HG03039 (cell line): ENCODE results near the gene PTPRM.

Experiments used
- ATAC-seq: cut with Tn5 transposase; IDR thresholded peaks from one replicate; pipeline ENCODE4 v1.9.1; 2021; ENCODE audit warnings: mild to moderate bottlenecking, moderate library complexity; ENCODE audit not compliant: unreplicated experiment

PTPRM gene

DNA sequence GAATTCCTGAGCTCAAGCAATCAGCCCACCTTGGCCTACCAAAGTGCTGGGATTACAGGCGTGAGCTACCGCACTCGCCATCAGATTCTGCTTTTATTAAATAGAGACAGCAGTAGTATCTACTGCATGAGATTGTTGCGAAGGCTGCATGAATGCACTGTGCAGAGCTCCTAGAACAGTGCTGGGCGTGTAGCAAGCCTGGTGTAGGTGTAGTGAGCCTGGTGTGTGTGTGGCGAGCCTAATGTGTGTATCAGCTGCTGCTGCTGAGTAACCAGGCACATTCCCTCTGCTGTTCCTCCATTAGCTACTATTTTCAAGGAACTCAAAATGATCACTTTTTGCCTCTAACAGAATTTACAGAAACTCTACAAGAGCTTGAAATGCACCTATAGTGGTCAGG lies 57.6 kb downstream of the PTPRM start:
- ATAC-seq: no peak

DNA sequence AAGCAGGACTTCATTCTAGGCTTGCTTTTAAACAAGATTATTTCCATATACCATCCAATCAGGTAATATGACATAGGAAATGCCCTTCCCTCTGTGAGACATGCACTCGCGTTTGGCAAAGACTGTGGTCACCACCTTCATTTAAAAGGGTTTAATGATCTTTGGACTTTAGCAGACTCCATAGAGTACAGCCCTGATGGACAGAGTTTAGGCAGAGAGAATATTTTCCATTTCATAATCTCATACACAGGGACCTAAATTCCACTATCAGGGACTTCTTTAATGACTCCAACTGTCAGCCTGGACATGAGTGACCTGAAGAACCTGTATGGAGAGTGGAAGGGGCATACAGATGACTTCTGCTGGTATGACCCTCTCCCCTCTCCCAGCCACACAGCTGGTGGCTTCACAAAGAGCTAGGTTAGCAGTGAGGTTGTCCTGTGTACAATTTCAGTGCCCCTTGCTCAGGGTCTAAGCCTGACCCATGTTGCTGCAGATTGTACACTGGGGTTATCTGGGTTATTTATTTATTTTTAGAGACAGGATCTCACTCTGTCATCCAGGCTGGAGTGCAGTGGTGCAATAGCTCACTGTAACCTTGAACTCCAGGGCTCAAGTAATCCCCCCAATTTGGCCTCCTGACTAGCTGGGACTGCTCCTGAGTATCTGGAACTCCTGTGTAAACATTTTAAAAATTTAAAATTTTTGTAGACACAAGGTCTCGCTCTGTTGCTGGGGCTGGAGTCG lies 59.2 kb downstream of the PTPRM start:
- no peak for ATAC-seq

DNA sequence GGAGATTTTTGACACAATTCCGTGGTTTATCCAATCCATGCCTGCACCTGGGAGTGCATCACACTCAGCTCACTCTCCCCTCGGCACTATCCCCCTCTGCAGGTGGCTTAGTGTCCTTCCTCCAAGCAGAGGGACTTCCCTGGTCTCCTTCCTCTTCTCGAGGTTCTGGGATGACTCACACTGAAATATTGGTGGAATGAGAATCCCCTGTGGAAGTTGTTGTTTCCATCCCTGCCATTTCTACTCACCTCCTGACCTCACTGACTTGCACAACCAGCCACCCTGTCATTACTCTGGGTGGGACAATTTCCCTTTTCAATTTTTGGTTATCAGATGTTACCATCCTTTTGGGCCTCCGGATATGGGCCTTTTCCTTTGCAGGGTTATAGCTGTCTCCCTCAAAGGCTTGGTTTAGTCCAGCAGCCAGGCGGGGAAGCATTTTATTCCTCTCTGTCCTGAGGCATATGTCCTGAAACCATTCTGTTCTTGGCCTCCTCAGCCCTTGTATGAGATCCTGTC lies 59.9 kb downstream of the PTPRM start:
- no peak for ATAC-seq

DNA sequence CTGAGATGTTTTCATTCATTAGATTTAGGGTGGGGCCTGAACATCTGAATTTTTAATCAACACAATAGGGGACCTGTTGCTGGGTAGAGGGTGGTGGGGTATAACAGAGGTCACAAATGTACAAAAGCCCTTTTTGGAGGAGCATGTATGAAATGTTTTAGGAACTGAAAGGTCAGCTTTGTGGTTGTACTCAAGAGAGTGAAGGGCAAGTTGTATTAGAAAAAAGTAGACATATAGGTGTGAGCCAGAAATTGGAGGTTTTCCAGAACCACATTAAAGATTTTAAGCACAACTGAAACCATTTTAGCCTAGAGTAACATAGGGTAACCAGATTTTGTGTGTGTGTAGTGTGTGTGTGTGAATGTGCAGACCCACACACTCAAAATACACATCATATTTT lies 62.3 kb downstream of the PTPRM start:
- no peak for ATAC-seq

DNA sequence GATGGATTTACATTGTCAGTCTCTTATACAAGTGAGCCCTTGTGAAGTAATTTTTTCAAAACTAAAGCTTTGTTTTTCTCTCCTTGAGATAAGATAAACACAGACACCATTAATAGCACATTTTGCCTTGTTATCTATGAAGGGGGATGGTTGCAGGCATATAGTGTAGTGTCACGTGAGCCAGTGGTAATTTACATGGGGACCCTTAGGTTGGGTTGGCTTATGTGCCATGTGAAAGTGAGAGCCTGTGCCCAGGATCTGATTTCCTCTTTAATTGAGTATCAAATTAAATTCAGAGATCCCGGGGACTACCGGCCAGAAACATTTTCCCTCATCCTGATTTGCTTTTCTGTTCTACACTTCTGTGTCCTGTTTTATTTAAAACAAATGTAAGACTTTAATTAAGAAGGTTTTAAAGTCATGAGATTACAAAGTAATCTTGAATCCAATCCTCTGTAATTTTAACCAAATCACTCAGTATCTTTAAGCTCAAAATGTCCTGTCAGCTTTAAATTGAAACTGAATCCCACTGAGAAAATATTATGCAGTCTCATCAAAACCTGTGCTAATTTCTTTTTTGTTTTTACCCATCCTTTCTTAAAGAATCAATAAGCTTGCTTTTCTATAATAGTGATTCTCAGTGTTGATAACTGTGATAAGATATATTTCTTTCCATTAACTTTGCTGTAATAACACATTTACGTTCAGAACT lies 63.8 kb downstream of the PTPRM start:
- no peak for ATAC-seq

DNA sequence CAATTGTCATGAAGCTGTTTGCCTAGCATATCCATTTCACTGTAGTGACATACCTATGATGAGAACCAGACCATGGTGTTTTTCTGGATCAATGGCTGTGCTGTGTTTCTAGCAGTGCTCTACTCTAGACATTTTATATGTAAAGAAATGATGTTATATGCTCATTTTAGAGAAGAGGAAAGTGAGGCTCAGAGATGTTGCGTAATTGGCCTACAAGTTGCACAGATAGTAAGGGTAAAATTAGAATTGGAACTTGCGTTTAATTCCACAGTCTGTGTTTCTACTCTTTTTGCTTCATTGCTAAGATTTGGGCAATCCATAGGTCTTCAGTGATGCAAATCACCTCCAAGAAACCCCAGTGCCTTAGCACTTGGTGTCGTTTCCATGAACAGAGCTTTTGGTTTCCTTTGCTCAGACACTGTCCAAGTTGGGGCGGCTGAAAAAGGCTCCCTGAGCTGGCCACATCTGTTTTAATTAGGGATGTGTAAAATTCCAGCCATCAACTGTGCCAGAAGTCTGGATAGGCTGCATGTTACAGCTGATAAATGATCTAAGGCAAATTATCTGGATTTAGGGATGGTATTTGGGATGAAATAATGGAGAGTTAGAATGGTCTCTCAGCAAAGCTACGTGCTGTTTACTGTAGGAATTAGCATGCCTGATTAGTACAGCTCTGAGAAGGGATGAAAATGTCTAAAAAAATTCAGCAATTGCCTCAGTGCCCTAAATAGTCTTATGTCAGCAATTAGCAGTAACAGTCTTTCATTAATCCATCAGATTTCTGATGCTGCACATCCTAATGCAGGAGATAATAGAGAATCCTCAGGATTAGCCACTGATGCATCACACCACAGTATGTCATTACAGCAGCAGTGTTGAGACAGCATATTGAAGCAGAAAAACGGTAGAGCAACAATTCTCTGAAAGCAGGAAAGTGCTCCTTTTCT lies 65.3 kb downstream of the PTPRM start:
- ATAC-seq: no peak

DNA sequence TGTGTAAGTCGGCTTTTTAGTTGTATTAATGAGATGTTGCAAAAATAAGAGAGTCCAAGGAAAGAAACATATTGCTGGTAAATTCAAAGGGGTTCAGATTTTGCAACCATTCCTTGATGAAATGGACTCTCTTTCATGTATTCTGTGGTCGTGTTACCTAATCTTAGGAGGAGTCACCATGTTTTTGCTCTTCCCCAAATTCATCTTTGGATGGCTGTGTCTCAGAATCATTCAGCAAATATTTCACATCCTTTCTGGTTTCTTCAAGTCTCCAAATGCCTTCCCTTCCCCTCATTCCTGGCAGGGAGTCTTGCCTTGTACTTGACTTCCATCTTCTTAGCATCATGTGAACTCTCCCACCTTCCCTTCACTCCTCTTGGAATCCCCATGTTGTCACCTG lies 66.1 kb downstream of the PTPRM start:
- ATAC-seq: no peak

DNA sequence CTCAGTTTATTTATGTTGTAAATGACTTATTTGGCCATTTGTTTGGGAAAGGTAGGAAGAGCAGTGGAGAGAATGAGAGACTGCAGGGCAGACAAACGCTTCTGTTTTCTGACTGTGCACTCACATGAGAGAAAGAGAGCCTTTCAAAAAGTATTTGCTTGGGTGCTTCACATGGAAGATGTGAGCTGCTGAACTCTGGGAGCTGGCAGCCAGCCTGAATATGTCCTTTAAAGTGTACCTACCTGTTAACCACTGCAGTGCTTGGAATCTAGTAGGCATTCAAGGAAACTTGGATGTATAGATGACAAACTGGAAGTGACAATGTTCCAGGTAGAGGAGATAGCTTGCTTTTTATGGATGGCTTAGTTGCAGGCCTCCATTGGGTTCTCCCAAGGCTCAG lies 68.8 kb downstream of the PTPRM start:
- no peak for ATAC-seq

DNA sequence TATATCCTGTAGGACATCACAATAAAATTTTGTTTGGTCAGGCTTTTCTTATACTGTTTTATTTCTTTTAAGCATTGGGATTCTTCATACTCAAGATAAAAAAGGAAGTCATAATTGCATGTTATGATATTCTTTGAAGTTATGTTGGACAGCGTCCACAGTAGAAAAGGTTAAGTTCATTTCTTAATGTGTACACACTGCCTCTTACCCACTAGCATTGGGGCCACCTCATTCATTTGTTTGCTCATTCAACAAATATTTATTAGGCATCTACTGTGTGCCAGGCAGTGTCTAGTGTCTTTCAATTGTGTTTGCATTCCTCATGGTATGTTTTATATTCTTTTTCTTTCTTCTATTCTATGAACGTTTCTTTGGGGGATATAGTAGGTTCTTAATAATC lies 70.2 kb downstream of the PTPRM start:
- ATAC-seq: no peak

DNA sequence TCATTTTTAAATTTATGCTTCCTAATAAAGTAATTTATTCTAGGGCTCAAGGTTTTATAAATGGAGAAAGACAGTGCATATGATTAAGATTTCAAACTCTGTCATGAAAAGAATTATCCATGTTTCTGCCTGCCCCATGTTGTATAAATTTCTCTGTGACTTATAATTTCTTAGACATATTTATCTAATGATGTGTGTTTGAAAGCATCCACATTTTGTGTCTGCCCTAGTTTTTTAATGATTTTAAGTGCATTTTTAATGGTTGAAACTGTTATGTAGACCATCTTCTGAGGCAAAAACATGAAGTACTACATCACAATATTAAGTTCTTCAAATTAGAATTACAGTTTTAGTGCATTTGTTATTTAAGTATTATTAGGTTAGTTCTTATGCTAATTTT lies 71.2 kb downstream of the PTPRM start:
- no peak for ATAC-seq

DNA sequence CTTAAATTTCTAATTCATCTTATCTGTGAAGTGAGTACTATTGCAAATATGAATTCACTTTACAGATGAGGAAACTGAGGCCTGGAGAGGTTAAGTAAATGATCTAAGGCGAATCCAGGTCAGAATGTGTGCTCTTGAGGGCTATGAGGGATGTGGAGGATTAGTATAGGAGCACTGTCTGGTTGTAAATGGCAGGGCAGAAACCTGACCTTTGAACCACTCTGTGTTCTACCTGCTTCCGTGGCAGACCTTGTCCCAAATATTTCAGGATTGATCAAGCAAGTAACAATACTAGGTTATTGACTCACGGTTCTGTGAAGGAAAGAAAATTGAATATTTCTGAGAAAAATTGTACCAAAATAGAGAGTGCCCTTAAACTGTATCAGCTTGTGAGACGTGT lies 74.7 kb downstream of the PTPRM start:
- ATAC-seq: no peak

DNA sequence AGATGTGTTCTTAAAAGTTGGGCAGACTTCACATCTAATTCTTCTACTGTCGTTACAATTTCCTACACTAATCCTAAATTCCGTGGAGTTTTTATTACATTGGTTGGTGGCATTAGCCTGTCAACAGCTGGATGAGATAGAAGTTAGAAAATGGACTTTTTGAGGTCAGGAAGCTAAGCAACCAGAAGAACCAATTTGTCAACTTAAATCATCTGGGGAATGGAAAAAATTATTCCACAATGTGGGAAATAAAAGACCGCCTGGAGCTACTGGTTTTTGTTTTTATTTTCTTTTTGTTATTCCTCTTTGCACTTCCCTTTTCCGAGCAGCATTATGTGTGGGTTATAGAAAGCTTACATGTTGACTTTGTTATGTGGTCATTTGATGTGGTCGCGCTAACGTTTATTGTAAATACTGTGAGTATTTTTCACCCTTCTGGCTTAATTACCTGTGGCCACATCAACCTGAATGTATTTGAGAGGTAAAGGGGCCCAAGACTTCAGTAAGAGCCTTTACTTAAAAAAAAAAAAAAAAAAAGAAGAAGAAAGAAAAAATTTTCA lies 75.3 kb downstream of the PTPRM start:
- ATAC-seq: no peak

DNA sequence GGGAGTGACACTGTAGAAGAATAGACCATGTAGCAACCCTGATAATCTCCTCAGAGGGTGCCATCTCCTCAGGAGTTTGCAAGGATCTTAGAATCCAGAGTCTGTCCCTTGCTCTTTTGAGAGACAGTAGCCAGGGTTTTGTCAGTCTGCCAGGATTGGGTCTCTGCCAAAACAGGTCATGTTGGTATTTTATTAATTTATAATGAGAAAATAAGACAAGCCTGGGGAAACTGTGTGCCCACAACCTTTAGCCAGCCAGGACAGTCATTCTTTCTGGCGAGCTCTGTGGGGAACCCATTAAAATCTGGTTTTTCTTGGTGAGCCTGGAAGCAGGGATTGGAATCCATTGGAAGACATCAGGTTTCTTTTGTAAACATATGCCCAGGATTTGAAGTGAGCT lies 78.6 kb downstream of the PTPRM start:
- no peak for ATAC-seq

DNA sequence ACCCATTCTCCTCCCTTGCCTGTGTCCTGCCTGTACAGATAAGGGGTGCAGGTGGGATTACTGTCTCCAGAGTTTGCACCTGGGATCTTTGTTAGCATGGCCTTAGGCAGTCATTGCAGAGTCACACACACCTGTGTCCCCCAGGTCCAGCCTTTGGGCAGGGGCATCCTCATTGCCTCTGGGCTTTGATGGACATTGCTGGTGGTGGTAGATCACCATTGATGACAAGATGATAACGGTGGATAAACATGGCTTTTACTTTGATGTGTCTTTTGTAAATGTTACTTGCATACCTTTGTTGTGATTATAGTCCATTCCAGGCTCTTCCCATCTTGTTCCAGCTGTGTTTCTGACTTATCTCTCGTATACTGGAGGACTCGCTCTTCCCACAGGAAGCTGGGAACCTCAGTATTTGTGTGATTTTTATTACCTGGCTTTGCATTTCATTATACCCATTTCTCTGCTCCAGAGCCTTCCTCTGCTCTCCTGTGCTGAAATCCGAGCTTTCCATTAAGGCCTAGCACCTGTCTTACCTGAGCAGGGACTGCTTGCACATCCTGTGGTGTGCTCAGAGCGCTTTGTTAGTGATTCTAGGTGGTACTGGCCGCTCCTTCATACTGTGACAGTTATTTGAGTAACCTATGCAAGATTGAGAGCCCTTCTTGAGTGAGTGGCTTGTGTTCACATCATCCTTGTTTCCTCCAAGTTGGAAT lies 79.2 kb downstream of the PTPRM start:
- no peak for ATAC-seq

DNA sequence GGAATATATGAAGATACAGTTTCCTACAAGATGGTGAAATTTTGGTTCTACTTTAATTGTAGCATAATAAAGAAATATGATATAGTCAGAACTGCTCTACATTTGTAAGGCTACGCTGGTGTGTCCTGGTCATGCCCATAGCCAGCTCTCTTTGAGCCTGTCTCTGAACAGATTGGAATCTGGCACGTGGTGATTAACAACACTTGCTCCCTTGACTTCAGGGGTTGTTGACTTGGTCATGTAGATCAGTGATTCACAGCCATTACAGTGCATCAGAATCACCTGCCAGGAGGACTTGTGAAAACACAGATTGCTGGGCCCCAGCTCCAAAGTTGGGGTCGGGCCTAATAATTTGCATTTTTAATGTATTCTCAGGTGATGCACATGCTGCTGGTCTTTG lies 80.4 kb downstream of the PTPRM start:
- no peak for ATAC-seq

DNA sequence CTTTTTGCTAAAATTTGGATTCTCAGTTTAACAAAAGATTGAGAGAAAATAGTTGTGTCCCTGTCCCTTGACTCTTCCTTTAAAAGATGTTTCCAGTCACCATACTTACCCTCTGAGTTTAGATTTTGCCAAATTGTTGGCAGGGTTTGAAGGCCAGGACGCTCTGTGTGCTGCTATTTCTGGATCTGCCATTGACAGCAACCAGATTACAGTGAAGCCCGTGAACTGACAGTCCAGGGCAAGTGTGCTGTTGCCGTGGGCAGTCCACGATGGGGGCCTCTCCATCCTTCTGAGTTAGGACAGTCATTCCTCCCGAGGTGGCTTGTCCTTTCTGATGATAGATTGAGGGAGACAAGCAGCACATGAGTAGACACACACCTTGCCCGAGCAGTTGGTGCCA lies 89.9 kb downstream of the PTPRM start:
- ATAC-seq: no peak

DNA sequence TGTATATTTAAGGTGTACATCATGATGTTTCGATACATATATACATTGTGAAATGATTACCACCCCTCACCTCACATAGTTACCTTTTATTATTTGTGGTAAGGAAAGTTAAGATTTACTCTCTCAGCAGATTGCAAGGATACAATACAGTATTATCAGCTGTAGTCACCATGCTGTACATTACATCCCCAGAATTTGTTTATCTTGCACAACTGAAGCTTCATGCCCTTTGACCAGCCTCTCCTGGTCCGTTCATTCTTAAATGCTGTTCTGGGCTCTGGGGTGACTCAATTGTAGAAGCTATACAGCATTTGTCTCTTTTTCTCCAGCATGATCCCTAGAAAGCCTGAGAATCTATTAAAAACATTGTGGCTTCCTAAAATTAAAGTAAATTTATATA lies 90.8 kb downstream of the PTPRM start:
- no peak for ATAC-seq

DNA sequence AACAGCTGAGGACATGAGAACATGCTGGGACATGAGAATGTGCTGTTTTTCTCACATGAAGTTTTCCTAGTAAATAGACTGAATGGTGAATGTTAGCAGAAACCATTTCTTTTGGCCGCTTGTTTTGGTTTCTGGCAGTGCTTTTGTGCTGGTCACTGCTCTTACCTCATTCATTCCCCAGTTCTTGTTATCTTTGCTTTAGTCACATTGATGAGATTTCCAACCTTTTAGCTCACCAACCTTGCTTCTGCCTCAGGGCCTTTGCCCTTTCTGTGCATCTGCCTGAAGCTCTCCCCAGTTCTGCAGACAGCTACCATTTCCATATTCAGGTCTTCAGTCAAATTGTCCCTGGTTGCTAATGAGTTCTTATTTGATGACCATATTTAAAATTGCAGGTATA lies 91.6 kb downstream of the PTPRM start:
- ATAC-seq: no peak

DNA sequence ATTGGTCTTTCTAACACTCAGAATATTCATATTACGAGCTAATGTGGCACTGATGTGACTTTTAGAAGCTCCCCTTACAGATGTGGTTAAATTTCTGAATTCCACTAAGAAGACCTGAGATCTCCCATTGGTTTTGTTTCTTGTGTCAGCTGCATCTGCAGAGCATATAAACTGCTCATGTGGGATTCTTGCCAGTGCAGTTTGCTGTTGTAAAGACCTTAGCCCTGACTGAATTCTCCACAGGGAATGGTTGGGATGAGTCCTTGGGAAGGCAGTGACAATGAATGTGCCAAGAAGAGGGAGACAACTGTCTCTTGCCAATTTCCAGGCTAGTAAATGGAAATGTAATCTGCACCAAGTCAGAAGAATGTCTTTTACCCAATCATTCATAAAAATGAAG lies 94.1 kb downstream of the PTPRM start:
- no peak for ATAC-seq

DNA sequence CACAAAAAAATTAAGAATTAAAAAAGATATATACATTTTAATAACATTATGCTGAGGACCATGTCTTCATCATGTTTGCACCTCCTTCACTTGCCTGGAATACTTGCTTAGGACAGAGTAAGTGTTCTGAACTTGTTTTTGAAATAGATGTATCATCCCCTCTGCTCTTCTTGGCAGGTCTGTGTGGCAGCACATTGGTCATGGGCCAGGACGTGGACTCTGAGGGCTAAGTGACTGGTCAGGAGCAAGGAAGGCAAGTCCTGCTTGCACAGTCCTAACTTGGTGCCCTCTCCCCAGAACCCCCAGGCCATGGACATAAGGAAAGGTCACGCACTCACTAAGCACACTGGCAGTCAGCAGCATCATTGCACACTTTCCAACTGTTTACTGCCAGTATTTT lies 95.8 kb downstream of the PTPRM start:
- no peak for ATAC-seq
